ENCODE results near the gene CCDC47. TPM values are rescaled to one million over a fixed set of nuclear protein-coding genes. Genes with fewer than 3 reads are reported as not detected.

CCDC47 gene
- total RNA-seq, 1 experiment from 2014 or later, result 80.5 TPM

- Mint-ChIP-seq H3K27me3 (ENCODE audit: unreplicated experiment) (no peaks in the 10 kb centered on the region), H3K27ac (ENCODE audit: unreplicated experiment) (no peak overlapping the region), H3K4me1 (ENCODE audit: low read depth, unreplicated experiment) (no peaks in the 10 kb centered on the region), H3K9me3 (ENCODE audit: low read depth, unreplicated experiment) (no peaks in the 10 kb centered on the region), H3K36me3 (ENCODE audit: insufficient read depth, unreplicated experiment) (no peaks in the 10 kb centered on the region), H3K4me3 (ENCODE audit: low read depth, unreplicated experiment) (no peak overlapping the region)
- no peak for TF ChIP-seq CTCF (IDR thresholded peaks at IDR 0.05; ENCODE audit: unreplicated experiment)
- no peak for DNase-seq
- intact Hi-C loops (cut with micrococcal nuclease; ENCODE audit: unreplicated experiment), result no loop called here
- CTCF ChIA-PET, result interaction anchor here (0.7 kb wide), 1 partner anchor 8 kb away, joined by 4 read pairs; no protein-coding TSS in a partner anchor
- BruUV-seq (replicated peaks), result no TSS peak
Measured at GRCh38 chr17:63709110-63709509, 64.3 kb downstream of the CCDC47 start.

- Mint-ChIP-seq H3K27me3 (ENCODE audit: unreplicated experiment) (no peaks in the 10 kb centered on the region), H3K4me3 (ENCODE audit: low read depth, unreplicated experiment) (no peak overlapping the region), H3K9me3 (ENCODE audit: low read depth, unreplicated experiment) (no peaks in the 10 kb centered on the region), H3K27ac (ENCODE audit: unreplicated experiment) (no peak overlapping the region), H3K4me1 (ENCODE audit: low read depth, unreplicated experiment) (no peaks in the 10 kb centered on the region), H3K36me3 (ENCODE audit: insufficient read depth, unreplicated experiment) (no peaks in the 10 kb centered on the region)
- no TSS peak for BruUV-seq (replicated peaks)
- no peak for DNase-seq
- CTCF ChIA-PET, result no interaction called here
- intact Hi-C loops (cut with micrococcal nuclease; ENCODE audit: unreplicated experiment), result no loop called here
- TF ChIP-seq CTCF (IDR thresholded peaks at IDR 0.05; ENCODE audit: unreplicated experiment), result no peak
Measured at GRCh38 chr17:63707151-63707550, 66.2 kb downstream of the CCDC47 start.

- no peak for TF ChIP-seq CTCF (IDR thresholded peaks at IDR 0.05; ENCODE audit: unreplicated experiment)
- Mint-ChIP-seq H3K4me3 (ENCODE audit: low read depth, unreplicated experiment) (no peak overlapping the region), H3K9me3 (ENCODE audit: low read depth, unreplicated experiment) (no peaks in the 10 kb centered on the region), H3K27ac (ENCODE audit: unreplicated experiment) (no peak overlapping the region), H3K27me3 (ENCODE audit: unreplicated experiment) (no peaks in the 10 kb centered on the region), H3K4me1 (ENCODE audit: low read depth, unreplicated experiment) (no peaks in the 10 kb centered on the region), H3K36me3 (ENCODE audit: insufficient read depth, unreplicated experiment) (no peaks in the 10 kb centered on the region)
- intact Hi-C loops (cut with micrococcal nuclease; ENCODE audit: unreplicated experiment), result no loop called here
- no peak for DNase-seq
- BruUV-seq (replicated peaks), result no TSS peak
- CTCF ChIA-PET, result no interaction called here
Measured at GRCh38 chr17:63706336-63707082, 66.9 kb downstream of the CCDC47 start.

GRCh38 chr17:63705657-63706056 lies 67.7 kb downstream of the CCDC47 start:
- H3K9me3 Mint-ChIP-seq (ENCODE audit: low read depth, unreplicated experiment), result no peaks in the 10 kb centered on the region
- no peak overlapping the region for H3K4me3 Mint-ChIP-seq (ENCODE audit: low read depth, unreplicated experiment)
- no peak for DNase-seq
- TF ChIP-seq CTCF (IDR thresholded peaks at IDR 0.05; ENCODE audit: unreplicated experiment), result no peak
- CTCF ChIA-PET, result no interaction called here
- H3K27me3 Mint-ChIP-seq (ENCODE audit: unreplicated experiment), result no peaks in the 10 kb centered on the region
- no peaks in the 10 kb centered on the region for H3K36me3 Mint-ChIP-seq (ENCODE audit: insufficient read depth, unreplicated experiment)
- intact Hi-C loops (cut with micrococcal nuclease; ENCODE audit: unreplicated experiment), result no loop called here
- BruUV-seq (replicated peaks), result no TSS peak
- no peaks in the 10 kb centered on the region for H3K4me1 Mint-ChIP-seq (ENCODE audit: low read depth, unreplicated experiment)
- no peak overlapping the region for H3K27ac Mint-ChIP-seq (ENCODE audit: unreplicated experiment)
